Stimulated activated CD4-positive, alpha-beta T cell treated with anti-CD3 and anti-CD28 coated beads, Interleukin-4, amount 100 ng/mL, for 24 hours (primary cell): ENCODE results near the gene ARHGAP32.
"Not testable (repeated sequence)": the region's sequence is repeated elsewhere in the genome, so short reads cannot be mapped to it uniquely, and the experiment has no call there.

Experiments
- DNase-seq: peaks from one replicate; pipeline ENCODE4 v3.0.0-alpha.2; 2020

ARHGAP32 gene

DNA sequence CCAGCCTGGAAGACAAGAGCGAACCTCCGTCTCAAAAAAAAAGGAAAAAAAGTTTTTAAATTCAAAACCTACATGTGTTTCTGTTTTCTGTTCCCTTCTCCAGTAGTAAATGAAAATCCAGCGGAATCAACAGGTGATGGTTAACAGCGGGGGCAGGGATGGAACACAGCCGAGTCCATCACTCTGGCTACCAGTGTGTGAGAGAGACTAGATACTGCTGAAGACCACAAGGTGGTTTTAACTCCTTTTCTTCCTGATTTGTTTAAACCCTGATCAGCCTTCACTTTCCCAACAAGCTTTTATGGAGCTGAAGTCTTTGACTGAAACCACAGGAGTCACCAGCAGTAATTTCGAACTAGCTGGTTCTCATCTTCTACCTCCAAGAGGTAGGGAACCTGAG, 3.6 kb upstream of the ARHGAP32 start:
- DNase-seq: no peak

- DNase-seq: no peak
Measured at GRCh38 chr11:129191649-129192048, 476 bp downstream of the ARHGAP32 start.

DNA sequence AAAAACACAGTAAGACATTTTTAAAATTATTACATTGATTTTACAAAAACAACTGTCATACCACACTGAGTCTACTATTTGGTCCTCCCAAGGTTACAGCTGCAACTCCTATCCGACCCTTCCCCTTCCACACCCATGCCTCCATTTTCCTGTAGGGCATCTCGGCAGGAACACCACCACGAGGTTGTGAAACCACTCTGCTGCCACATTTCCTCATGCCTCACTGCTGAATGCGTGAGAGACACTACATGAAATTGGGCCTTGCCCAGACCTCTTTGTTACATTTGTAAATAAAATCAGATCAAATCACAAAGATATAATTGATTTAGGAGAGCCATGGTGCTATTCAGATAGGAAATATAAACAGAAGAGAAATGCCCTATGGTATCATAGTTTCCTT, 2.0 kb downstream of the ARHGAP32 start:
- no peak for DNase-seq

DNA sequence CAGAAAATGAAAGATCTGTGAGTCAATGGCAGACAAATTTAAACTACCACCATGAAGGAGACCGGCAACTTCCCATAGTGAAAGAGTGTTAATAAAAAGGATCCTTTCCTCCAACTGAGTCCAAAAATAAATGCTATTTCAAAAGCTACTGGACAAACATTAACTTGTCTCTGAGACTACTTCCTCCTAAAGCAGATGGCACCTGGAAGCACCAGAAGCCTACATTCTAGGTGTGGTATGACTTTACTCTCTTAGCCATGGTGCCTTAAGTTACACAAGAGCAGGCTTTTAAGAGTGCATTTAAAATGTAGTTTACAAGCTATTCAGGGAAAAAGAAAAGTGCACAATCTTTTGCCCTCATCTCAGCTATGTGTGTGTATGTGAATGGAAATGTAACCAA, 2.5 kb downstream of the ARHGAP32 start:
- no peak for DNase-seq

GRCh38 chr11:129185082-129185481, 7.0 kb downstream of the ARHGAP32 start:
- DNase-seq: not testable (repeated sequence)

GRCh38 chr11:129184581-129184980, 7.5 kb downstream of the ARHGAP32 start:
- no peak for DNase-seq

- no peak for DNase-seq
Measured at GRCh38 chr11:129167315-129167714, 24.8 kb downstream of the ARHGAP32 start.

GRCh38 chr11:129163714-129164164, 28.4 kb downstream of the ARHGAP32 start:
- no peak for DNase-seq

GRCh38 chr11:129157080-129157479, 35.0 kb downstream of the ARHGAP32 start:
- not testable (repeated sequence) for DNase-seq

DNA sequence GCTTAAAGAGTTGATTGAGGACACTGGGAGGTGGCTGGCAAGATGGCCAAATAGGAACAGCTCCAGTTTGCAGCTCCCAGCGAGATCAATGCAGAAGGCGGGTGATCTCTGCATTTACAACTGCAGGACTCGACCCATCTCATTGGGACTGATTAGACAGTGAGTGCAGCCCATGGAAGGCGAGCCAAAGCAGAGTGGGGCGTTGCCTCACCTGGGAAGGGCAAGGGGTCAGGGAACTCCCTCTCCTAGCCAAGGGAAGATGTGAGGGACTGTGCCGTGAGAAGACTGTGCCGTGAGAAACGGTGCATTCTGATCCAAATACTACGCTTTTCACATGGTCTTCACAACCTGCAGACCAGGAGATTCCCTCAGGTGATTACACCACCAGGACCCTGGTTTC, 36.4 kb downstream of the ARHGAP32 start:
- no peak for DNase-seq

DNA sequence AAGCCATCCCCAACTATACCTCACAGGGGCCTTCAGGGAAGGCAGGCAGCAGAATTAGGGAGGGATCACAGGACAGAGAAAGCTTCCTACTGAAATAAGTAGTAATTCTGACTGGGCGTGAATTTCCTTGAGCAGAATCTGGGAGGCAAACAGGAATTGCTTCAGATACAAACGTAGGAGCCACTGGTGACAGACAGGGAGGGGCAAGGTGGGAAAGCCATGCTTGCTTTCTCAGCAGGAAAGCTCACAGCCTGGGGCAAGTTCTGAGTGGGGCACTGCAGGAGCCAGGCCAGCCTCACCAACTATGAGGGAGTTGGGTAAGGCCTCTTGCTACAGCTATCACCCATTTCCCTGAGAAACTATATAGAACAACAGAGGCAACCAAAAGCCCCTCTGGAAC, 43.6 kb downstream of the ARHGAP32 start:
- no peak for DNase-seq

- DNase-seq: no peak
Measured at GRCh38 chr11:129146191-129146590, 45.9 kb downstream of the ARHGAP32 start.

DNA sequence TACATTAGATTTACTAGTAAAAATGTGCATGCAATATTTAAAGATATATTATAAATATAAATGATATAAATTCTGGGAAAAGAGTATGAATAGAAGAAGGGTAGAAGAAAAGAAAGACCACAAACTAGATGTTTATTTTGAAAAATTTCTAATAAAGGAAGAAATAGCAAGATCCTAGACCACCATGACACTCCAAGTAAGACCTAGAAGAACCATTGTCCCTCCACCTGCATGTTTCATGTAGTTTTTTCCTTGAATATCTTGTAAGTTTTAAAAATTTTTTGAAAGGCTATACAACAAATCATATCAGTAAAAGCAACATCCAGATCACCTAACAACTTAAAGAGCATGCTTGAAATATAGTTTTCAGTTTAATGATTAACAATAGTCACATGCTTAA, 46.8 kb downstream of the ARHGAP32 start:
- no peak for DNase-seq

DNA sequence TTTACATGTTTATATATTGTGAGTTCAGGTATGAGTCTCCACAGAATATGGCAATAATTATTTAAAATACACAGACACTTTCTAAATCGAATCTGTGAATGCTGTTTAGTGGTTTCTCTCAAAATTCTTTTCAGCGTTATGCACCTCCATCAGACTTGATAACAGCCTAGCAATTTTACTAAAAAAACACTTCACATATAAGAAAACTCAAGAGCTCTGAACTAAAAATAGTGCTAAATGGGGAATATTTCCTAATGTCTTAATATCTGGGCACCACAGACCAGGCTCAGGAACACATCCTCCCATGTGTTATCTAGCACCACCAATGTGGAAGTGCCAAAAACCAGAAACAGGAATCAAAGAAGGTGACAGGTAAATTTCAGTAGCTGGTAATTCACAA, 47.9 kb downstream of the ARHGAP32 start:
- no peak for DNase-seq

DNA sequence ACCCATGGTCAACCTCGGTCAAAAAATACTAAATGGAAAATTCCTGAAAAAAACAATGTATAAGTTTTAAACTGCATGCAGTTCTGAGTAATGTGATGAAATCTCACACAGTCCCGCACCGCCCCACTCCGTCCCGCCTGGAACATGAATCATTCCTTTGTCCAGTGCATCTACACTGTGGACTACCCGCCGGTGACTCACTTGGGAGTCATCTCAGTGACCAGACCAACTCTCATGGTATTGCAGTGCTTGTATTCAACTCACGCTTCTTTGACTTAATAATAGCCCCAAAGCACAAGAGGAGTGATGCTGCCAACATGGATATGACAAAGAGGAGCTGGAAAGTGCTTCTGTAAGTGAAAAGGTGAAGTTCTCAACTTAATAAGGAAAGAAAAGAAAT, 48.8 kb downstream of the ARHGAP32 start:
- DNase-seq: no peak

GRCh38 chr11:129141748-129142523, 50.2 kb downstream of the ARHGAP32 start:
- DNase-seq: no peak

GRCh38 chr11:129131316-129131715, 60.8 kb downstream of the ARHGAP32 start:
- DNase-seq: no peak

DNA sequence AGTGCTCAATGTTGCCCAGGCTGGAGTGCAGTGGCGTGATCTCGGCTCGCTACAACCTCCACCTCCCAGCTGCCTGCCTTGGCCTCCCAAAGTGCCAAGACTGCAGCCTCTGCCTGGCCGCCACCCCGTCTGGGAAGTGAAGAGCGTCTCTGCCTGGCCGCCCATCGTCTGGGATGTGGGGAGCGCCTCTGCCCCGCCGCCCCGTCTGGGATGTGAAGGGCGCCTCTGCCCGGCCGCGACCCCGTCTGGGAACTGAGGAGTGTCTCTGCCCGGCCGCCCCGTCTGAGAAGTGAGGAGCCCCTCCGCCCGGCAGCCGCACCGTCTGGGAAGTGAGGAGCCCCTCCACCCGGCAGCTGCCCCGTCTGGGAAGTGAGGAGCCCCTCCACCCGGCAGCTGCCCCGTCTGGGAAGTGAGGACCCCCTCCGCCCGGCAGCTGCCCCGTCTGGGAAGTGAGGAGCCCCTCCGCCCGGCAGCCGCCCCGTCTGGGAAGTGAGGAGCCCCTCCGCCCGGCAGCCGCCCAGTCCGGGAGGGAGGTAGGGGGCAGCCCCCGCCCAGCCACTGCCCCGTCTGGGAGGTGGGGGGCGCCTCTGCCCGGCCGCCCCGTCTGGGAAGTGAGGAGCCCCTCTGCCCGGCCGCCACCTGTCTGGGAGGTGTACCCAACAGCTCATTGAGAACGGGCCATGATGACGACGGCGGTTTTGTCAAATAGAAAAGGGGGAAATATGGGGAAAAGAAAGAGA, 63.1 kb downstream of the ARHGAP32 start:
- not testable (repeated sequence) for DNase-seq

DNA sequence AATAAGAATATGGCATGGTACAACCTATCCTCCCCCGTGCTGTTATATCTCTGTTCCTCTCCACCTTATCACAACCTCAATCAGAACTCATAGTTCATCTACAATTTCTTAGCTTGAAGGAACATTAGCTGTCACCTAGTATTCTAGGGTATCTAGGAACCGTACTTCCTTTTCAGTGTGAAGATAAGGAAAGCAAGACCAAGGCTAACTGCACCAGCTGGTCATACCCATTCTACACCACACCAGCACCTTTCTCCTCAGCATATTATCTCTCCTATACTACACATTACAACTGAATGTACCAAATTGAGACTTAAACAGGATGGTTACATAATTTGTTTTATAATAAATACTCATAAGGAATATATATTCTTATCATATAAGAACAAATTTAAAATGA, 73.1 kb downstream of the ARHGAP32 start:
- no peak for DNase-seq

- DNase-seq: peak; percentile 54
Measured at GRCh38 chr11:129117595-129118350, 74.4 kb downstream of the ARHGAP32 start.

- no peak for DNase-seq
Measured at GRCh38 chr11:129115652-129116586, 76.2 kb downstream of the ARHGAP32 start.

- no peak for DNase-seq
Measured at GRCh38 chr11:129109701-129110100, 82.4 kb downstream of the ARHGAP32 start.
